Measurements from ENCODE around the gene METTL1.
"Not testable (repeated sequence)": the region's sequence is repeated elsewhere in the genome, so short reads cannot be mapped to it uniquely, and the experiment has no call there.

METTL1 gene

GRCh38 chr12:57797933-57798332 is 26.0 kb upstream of the METTL1 start:
- no peak overlapping the region for H3K4me3 ChIP-seq (ENCODE audit: low read depth, low read length)

GRCh38 chr12:57796996-57797395 is 25.1 kb upstream of the METTL1 start:
- H3K4me3 ChIP-seq (ENCODE audit: low read depth, low read length) = no peak overlapping the region

GRCh38 chr12:57795354-57795753 is 23.4 kb upstream of the METTL1 start:
- H3K4me3 ChIP-seq (ENCODE audit: low read depth, low read length) = no peak overlapping the region

- no peak overlapping the region for H3K4me3 ChIP-seq (ENCODE audit: low read depth, low read length)
These were observed 22.0 kb upstream of the METTL1 start for GRCh38 chr12:57793920-57794319.

- H3K4me3 ChIP-seq (ENCODE audit: low read depth, low read length) = no peak overlapping the region
These were observed 12.0 kb upstream of the METTL1 start for GRCh38 chr12:57783861-57784260.

GRCh38 chr12:57783466-57783801 is 11.5 kb upstream of the METTL1 start:
- H3K4me3 ChIP-seq (ENCODE audit: low read depth, low read length) = peak overlapping the region; percentile 100

GRCh38 chr12:57782608-57783465 is 10.9 kb upstream of the METTL1 start, which contains the start of gene TSFM:
Gene TSFM, plus strand, starts transcription at chr12:57782787. Its CDS starts 15 bp downstream, at chr12:57782802.
- H3K4me3 ChIP-seq (ENCODE audit: low read depth, low read length) = peak within 1 kb of the TSS; percentile 100

GRCh38 chr12:57782243-57782607 is 10.3 kb upstream of the METTL1 start:
- H3K4me3 ChIP-seq (ENCODE audit: low read depth, low read length) = no peak overlapping the region

GRCh38 chr12:57781801-57782200 is 9.9 kb upstream of the METTL1 start:
- no peak overlapping the region for H3K4me3 ChIP-seq (ENCODE audit: low read depth, low read length)

- H3K4me3 ChIP-seq (ENCODE audit: low read depth, low read length) = no peak overlapping the region
These were observed 9.3 kb upstream of the METTL1 start for GRCh38 chr12:57781244-57781643.

- H3K4me3 ChIP-seq (ENCODE audit: low read depth, low read length) = no peak overlapping the region
These were observed 8.5 kb upstream of the METTL1 start for GRCh38 chr12:57780284-57780897.

GRCh38 chr12:57779736-57780135 is 7.8 kb upstream of the METTL1 start:
- no peak overlapping the region for H3K4me3 ChIP-seq (ENCODE audit: low read depth, low read length)

GRCh38 chr12:57777911-57778310 is 6.0 kb upstream of the METTL1 start:
- no peak overlapping the region for H3K4me3 ChIP-seq (ENCODE audit: low read depth, low read length)

- no peak overlapping the region for H3K4me3 ChIP-seq (ENCODE audit: low read depth, low read length)
These were observed 5.5 kb upstream of the METTL1 start for GRCh38 chr12:57777367-57777766.

- H3K4me3 ChIP-seq (ENCODE audit: low read depth, low read length) = no peak overlapping the region
These were observed 4.3 kb upstream of the METTL1 start for GRCh38 chr12:57776247-57776587.

GRCh38 chr12:57775563-57776246 is 3.8 kb upstream of the METTL1 start:
- no peak overlapping the region for H3K4me3 ChIP-seq (ENCODE audit: low read depth, low read length)

GRCh38 chr12:57775044-57775443 is 3.1 kb upstream of the METTL1 start:
- no peak overlapping the region for H3K4me3 ChIP-seq (ENCODE audit: low read depth, low read length)

- not testable (repeated sequence) for H3K4me3 ChIP-seq (ENCODE audit: low read depth, low read length)
These were observed 2.7 kb upstream of the METTL1 start for GRCh38 chr12:57774634-57775033.

- H3K4me3 ChIP-seq (ENCODE audit: low read depth, low read length) = peak within 1 kb of the TSS; percentile 100
These were observed 771 bp upstream of the METTL1 start, which contains the start of gene EEF1AKMT3 for GRCh38 chr12:57772429-57773322. Gene EEF1AKMT3, plus strand, starts transcription at chr12:57772614. Its CDS starts 111 bp downstream, at chr12:57772725.

GRCh38 chr12:57771236-57771872 is 551 bp downstream of the METTL1 start:
- H3K4me3 ChIP-seq (ENCODE audit: low read depth, low read length) = peak overlapping the region; percentile 100
